ENCODE results near the gene SYCP2.
"Not testable (repeated sequence)": the region's sequence is repeated elsewhere in the genome, so short reads cannot be mapped to it uniquely, and the experiment has no call there.

The SYCP2 gene

GRCh38 chr20:59891581-59891980 is 41.9 kb downstream of the SYCP2 start:
- TF ChIP-seq CTCF (IDR thresholded peaks at IDR 0.05; ENCODE audit: low read depth, low read length, missing control alignments): no peak
- DNase-seq (ENCODE audit: extremely low read depth, low read depth): no peak
- H3K4me3 ChIP-seq (replicated peaks; ENCODE audit: low read depth, low read length): no peak overlapping the region

GRCh38 chr20:59890035-59890434 is 43.4 kb downstream of the SYCP2 start:
- not testable (repeated sequence) for DNase-seq (ENCODE audit: extremely low read depth, low read depth); H3K4me3 ChIP-seq (replicated peaks; ENCODE audit: low read depth, low read length)

GRCh38 chr20:59888050-59888449 is 45.4 kb downstream of the SYCP2 start:
- DNase-seq (ENCODE audit: extremely low read depth, low read depth): no peak
- no peak for TF ChIP-seq CTCF (IDR thresholded peaks at IDR 0.05; ENCODE audit: low read depth, low read length, missing control alignments)
- H3K4me3 ChIP-seq (replicated peaks; ENCODE audit: low read depth, low read length): no peak overlapping the region

- no peak for TF ChIP-seq CTCF (IDR thresholded peaks at IDR 0.05; ENCODE audit: low read depth, low read length, missing control alignments)
- DNase-seq (ENCODE audit: extremely low read depth, low read depth): no peak
- no peak overlapping the region for H3K4me3 ChIP-seq (replicated peaks; ENCODE audit: low read depth, low read length)
These were observed 48.9 kb downstream of the SYCP2 start for GRCh38 chr20:59884494-59884893.

GRCh38 chr20:59880198-59880597 is 53.2 kb downstream of the SYCP2 start:
- no peak for DNase-seq (ENCODE audit: extremely low read depth, low read depth)
- no peak for TF ChIP-seq CTCF (IDR thresholded peaks at IDR 0.05; ENCODE audit: low read depth, low read length, missing control alignments)
- H3K4me3 ChIP-seq (replicated peaks; ENCODE audit: low read depth, low read length): no peak overlapping the region

- H3K4me3 ChIP-seq (replicated peaks; ENCODE audit: low read depth, low read length): no peak overlapping the region
- no peak for TF ChIP-seq CTCF (IDR thresholded peaks at IDR 0.05; ENCODE audit: low read depth, low read length, missing control alignments)
- no peak for DNase-seq (ENCODE audit: extremely low read depth, low read depth)
These were observed 60.0 kb downstream of the SYCP2 start for GRCh38 chr20:59873409-59873808.

GRCh38 chr20:59871096-59871495 is 62.3 kb downstream of the SYCP2 start:
- TF ChIP-seq CTCF (IDR thresholded peaks at IDR 0.05; ENCODE audit: low read depth, low read length, missing control alignments): no peak
- H3K4me3 ChIP-seq (replicated peaks; ENCODE audit: low read depth, low read length): no peak overlapping the region
- no peak for DNase-seq (ENCODE audit: extremely low read depth, low read depth)

All from HFF-Myc (cell line).